ENCODE results near the gene KIF3A. TPM values are rescaled to one million over a fixed set of nuclear protein-coding genes. Genes with fewer than 3 reads are reported as not detected.

Gene KIF3A
- total RNA-seq, 4 donors from 2014 or later, result 2.1 to 5.8 (median 4.3) TPM

- TF ChIP-seq, protein P1, sequence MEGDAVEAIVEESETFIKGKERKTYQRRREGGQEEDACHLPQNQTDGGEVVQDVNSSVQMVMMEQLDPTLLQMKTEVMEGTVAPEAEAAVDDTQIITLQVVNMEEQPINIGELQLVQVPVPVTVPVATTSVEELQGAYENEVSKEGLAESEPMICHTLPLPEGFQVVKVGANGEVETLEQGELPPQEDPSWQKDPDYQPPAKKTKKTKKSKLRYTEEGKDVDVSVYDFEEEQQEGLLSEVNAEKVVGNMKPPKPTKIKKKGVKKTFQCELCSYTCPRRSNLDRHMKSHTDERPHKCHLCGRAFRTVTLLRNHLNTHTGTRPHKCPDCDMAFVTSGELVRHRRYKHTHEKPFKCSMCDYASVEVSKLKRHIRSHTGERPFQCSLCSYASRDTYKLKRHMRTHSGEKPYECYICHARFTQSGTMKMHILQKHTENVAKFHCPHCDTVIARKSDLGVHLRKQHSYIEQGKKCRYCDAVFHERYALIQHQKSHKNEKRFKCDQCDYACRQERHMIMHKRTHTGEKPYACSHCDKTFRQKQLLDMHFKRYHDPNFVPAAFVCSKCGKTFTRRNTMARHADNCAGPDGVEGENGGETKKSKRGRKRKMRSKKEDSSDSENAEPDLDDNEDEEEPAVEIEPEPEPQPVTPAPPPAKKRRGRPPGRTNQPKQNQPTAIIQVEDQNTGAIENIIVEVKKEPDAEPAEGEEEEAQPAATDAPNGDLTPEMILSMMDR (IDR thresholded peaks at IDR 0.05; ENCODE audit: low read depth), result no peak
Measured at GRCh38 chr5:132678735-132679134, 58.6 kb downstream of the KIF3A start.

DNA sequence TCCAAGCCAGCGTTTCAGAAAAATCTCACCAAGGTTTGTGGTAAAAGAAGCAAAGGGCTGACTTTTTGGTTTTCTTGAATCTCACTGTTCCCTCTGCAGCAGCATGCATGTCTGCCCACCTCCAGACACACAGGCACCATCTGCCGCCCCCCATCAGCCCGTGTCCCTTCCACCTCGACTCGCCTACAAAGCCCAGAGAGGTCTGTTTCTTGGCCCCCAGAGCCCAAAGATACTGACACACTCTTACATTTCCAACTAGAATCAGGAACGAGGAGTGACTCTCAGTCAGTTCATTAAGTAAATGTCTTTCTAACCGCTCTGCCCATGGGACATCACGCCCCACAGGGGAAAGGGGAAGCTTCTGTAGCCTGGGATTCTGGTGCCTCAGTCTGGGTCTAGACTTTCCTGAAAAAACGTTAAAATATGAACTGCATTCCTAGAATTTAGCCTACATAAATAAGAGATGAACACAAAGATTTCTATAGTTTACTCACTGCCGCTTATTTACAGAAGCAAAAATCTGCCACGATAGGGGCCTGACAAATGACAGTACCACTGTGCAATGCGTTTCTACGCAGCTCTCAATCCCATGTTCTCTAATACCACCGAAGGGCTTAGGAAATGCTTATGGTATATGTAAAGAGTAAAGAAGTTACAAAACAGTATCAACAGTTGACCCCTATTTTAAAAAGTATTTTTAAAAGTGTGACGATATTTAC is 59.5 kb downstream of the KIF3A start:
- TF ChIP-seq, protein P1 (IDR thresholded peaks at IDR 0.05; ENCODE audit: low read depth), result no peak

DNA sequence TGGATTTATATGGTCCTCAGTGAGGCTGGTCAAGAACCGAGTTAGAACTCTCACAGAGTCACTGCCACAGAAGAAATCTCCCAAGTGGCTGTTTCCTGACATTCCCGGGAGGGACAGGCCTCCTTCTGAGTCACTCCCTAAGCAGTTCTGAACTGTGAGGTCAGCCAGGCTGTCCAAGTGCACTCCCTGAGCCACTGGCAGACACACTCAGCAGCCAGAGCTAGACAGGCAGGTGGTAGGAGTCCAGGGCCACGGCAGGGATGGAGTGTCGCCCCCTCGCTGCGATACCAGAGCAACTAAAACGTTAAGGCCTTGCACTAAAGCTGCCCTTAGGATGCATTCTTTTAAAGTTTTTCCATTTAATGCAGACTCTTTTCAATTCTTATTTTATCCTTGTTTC is 60.2 kb downstream of the KIF3A start:
- TF ChIP-seq, protein P1 (IDR thresholded peaks at IDR 0.05; ENCODE audit: low read depth), result no peak

DNA sequence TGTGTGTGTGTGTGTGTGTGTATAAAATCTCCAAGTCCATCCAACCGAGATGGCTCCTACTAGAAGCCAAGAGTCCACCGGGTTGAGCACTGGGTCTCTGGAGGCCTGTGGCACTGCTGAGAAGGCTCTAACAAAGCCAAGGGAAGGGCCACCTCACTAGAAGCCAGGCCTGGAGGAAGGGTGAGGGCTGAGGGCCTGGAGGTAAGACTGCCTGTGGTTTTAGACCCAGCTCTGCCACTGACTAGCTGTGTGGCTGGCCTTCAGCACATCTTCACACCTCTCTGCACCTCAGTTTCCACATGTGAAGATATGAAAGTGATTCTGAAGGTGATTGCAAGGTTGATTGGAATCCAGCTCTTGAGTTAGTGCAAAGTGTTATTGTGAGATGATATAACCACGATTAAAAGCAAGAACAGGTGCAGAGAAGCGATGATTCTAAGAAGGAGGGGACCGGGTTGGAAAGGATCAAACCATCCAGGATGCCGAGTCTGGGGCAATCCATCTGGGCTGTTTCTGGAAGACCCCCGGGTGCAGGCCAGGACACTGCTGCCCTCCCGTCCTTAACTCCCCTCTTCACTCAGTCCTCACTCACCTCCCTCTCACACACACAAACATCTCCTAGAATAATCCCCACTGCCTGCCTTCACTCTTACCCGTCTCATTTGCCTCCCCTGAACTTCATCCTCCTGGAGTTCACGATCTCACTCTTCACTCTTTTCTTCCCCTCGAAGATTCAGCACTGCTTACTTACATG is 61.2 kb downstream of the KIF3A start:
- TF ChIP-seq, protein P1 (IDR thresholded peaks at IDR 0.05; ENCODE audit: low read depth), result no peak

- TF ChIP-seq, protein P1 (IDR thresholded peaks at IDR 0.05; ENCODE audit: low read depth), result no peak
Measured at GRCh38 chr5:132674671-132675506, 62.5 kb downstream of the KIF3A start.

GRCh38 chr5:132673939-132674630 is 63.3 kb downstream of the KIF3A start, which contains the start of gene IL4:
Gene IL4 (plus strand): TSS chr5:132673989. CDS start chr5:132674051, 62 bp downstream.
- TF ChIP-seq, protein P1 (IDR thresholded peaks at IDR 0.05; ENCODE audit: low read depth), result no peak
